Muscle layer of duodenum (tissue), 2 donors: Measurements from ENCODE around the gene TMPRSS11E.
"Not testable (repeated sequence)": the region's sequence is repeated elsewhere in the genome, so short reads cannot be mapped to it uniquely, and the experiment has no call there.

Source experiments
- H3K27ac ChIP-seq: one replicate; pipeline ENCODE4 v1.7.0; 2013; ENCODE audit warnings: mild to moderate bottlenecking, low read length
- H3K27me3 ChIP-seq: one replicate; pipeline ENCODE4 v1.7.0; 2013; ENCODE audit warnings: low read depth, mild to moderate bottlenecking, control low read depth, low read length
- H3K36me3 ChIP-seq, 2 donors: one replicate each; pipeline ENCODE4 v1.7.0; 2013; ENCODE audit warnings: low read length in 2 of 2, control low read depth in 1 of 2, mild to moderate bottlenecking in 1 of 2; ENCODE audit not compliant: insufficient read depth in 2 of 2, control insufficient read depth in 1 of 2
- H3K4me1 ChIP-seq, 2 donors: one replicate each; pipeline ENCODE4 v1.7.0; 2013; ENCODE audit warnings: low read length in 2 of 2, mild to moderate bottlenecking in 2 of 2, control low read depth in 1 of 2, moderate library complexity in 1 of 2; ENCODE audit not compliant: insufficient read depth in 2 of 2, control insufficient read depth in 1 of 2
- H3K4me3 ChIP-seq, 2 donors: one replicate each; pipeline ENCODE4 v1.7.0; 2013; ENCODE audit warnings: low read length in 2 of 2, low read depth in 1 of 2, mild to moderate bottlenecking in 1 of 2
- H3K9me3 ChIP-seq, 2 donors: one replicate each; pipeline ENCODE4 v1.7.0; 2013; ENCODE audit warnings: low read length in 2 of 2, control low read depth in 1 of 2, mild to moderate bottlenecking in 1 of 2; ENCODE audit not compliant: control insufficient read depth in 1 of 2
- donor health status: healthy.

Gene TMPRSS11E

DNA sequence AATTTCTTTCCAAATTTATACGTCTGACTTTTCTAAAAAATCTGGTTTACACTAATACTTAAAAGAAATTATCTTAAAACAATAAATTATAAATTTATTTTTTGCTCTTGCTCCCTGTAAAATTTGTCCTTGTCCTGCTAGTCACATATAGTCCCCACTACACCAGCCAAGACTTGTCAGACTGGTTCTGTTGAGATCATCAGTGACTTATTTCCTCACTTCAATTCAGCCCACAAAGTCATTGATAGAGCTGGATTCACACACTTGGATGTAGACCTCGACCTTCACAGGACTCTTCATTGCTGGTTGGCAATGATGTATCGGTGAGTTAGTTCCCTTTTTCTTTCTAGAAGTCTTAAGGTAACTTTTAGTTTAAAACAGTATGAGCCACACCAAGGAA lies at the start of gene TMPRSS11E:
Gene TMPRSS11E (plus strand): TSS at position 263 of the 400 bp plus-strand sequence. CDS start 50 bp downstream, at position 313.
- Histone ChIP-seq H3K27me3 (no peaks in the 10 kb centered on the region), H3K9me3 (no peaks in the 10 kb centered on the region), H3K36me3 (no peaks in the 10 kb centered on the region), H3K4me1 (no peaks in the 10 kb centered on the region), H3K27ac (no peak within 1 kb of the TSS), H3K4me3 (no peak within 1 kb of the TSS)

DNA sequence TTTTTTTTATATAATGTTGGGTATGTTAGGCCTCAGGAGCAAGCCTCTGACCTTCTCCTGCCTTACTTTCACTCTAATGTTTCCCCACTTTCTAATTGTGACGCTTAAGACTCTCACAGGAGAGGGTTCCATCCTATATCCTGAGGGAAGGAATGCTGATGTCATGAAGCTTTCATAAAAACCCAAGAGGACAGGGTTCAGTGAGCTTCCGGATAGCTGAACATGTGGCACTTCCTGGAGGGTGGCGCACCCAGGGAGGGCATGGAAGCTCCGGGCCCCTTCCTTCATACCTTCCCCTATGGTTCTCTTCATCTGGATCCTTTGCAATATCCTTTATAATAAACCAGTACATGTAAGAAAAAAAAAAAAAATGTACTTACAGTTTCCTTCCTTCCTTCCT lies 48.0 kb upstream of the TMPRSS11E start:
- no peak overlapping the region for H3K27ac ChIP-seq

DNA sequence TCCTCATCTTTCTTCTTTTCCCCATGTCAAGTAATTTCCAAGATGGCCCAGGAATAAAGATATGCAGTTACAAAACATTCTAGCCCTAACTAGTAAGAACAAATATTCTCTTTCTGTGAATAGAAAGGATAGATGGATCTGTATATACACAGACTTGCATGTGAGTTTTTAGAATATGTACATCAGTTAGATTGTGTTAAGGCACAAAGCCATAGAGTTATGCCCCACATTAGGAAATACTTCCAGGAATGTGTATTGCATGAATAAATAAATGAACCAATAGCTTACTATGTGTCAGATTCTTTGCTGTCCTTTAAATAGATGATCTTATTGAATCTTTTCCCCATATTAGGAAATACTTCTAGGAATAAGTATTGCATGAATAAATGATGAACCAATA lies 46.0 kb upstream of the TMPRSS11E start:
- no peaks in the 10 kb centered on the region for H3K27me3 ChIP-seq
- H3K36me3 ChIP-seq = no peaks in the 10 kb centered on the region

More for the DNA sequence above, 48.0 kb upstream of the TMPRSS11E start:
- Histone ChIP-seq H3K36me3 (no peaks in the 10 kb centered on the region), H3K27me3 (no peaks in the 10 kb centered on the region), H3K4me1 (no peaks in the 10 kb centered on the region), H3K9me3 (no peaks in the 10 kb centered on the region), H3K4me3 (no peak overlapping the region)

GRCh38 chr4:68404153-68404552 lies 43.1 kb upstream of the TMPRSS11E start:
- Histone ChIP-seq H3K27ac (no peak overlapping the region), H3K4me1 (no peaks in the 10 kb centered on the region), H3K36me3 (no peaks in the 10 kb centered on the region), H3K9me3 (no peaks in the 10 kb centered on the region), H3K4me3 (no peak overlapping the region), H3K27me3 (no peaks in the 10 kb centered on the region)

More for the DNA sequence above, 46.0 kb upstream of the TMPRSS11E start:
- Histone ChIP-seq H3K9me3 (no peaks in the 10 kb centered on the region), H3K4me1 (no peaks in the 10 kb centered on the region), H3K4me3 (no peak overlapping the region), H3K27ac (no peak overlapping the region)

DNA sequence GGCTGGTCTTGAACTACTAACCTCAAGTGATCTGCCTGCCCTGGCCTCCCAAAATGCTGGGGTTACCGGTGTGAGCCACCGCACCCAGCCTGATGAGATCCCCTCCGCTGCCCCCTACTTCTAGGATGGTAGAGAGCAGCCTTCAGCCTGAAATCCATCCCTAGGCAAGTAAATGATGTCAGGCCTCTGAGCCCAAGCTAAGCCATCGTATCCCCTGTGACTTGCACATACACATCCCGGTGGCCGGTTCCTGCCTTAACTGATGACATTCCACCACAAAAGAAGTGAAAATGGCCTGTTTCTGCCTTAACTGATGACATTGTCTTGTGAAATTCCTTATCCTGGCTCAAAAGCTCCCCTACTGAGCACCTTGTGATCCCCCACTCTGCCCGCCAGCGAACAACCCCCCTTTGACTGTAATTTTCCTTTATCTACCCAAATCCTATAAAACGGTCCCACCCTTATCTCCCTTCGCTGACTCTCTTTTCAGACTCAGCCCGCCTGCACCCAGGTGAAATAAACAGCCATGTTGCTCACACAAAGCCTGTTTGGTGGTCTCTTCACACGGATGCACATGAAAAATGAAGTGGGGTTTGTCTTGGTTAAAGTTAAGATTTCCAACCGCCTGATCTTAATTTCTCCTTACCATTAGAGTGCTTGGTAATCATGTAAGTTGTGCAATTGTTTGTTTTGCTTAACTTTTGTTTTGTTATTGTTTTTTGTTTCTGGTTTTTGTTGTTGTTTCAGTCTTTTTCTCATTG lies 41.4 kb upstream of the TMPRSS11E start:
- H3K36me3 ChIP-seq, H3K9me3 ChIP-seq, H3K4me3 ChIP-seq, H3K27me3 ChIP-seq, H3K4me1 ChIP-seq, H3K27ac ChIP-seq: not testable (repeated sequence)

- Histone ChIP-seq H3K9me3 (no peaks in the 10 kb centered on the region), H3K36me3 (no peaks in the 10 kb centered on the region), H3K4me1 (no peaks in the 10 kb centered on the region), H3K27me3 (no peaks in the 10 kb centered on the region), H3K27ac (no peak overlapping the region), H3K4me3 (no peak overlapping the region)
Observed at GRCh38 chr4:68406479-68406859, 40.8 kb upstream of the TMPRSS11E start.

- H3K27me3 ChIP-seq, H3K9me3 ChIP-seq, H3K27ac ChIP-seq, H3K4me3 ChIP-seq, H3K4me1 ChIP-seq, H3K36me3 ChIP-seq: not testable (repeated sequence)
Observed at GRCh38 chr4:68407015-68407867, 40.0 kb upstream of the TMPRSS11E start.

GRCh38 chr4:68407868-68408190 lies 39.4 kb upstream of the TMPRSS11E start:
- H3K27ac ChIP-seq = no peak overlapping the region
- no peaks in the 10 kb centered on the region for H3K4me1 ChIP-seq
- H3K9me3 ChIP-seq = no peaks in the 10 kb centered on the region
- no peak overlapping the region for H3K4me3 ChIP-seq
- no peaks in the 10 kb centered on the region for H3K36me3 ChIP-seq
- H3K27me3 ChIP-seq = no peaks in the 10 kb centered on the region

DNA sequence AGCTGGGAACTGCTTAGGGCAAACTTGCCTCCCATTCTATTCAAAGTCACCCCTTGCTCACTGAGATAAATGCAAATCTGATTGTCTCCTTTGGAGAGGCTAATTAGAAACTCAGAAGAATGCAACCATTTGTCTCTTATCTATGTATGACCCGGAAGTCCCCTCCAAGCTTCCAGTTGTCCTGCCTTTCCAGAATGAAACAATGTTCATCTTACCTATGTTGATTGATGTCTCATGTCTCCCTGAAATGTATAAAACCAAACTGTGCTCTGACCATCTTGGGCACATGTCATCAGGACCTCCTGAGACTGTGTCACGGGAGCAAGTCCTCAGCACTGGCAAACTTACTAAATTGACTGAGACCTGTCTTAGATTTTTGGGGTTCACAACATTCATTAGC lies 37.1 kb upstream of the TMPRSS11E start:
- Histone ChIP-seq H3K36me3 (no peaks in the 10 kb centered on the region), H3K4me3 (no peak overlapping the region), H3K27me3 (no peaks in the 10 kb centered on the region), H3K27ac (no peak overlapping the region), H3K9me3 (no peaks in the 10 kb centered on the region), H3K4me1 (no peaks in the 10 kb centered on the region)

- Histone ChIP-seq H3K9me3 (no peaks in the 10 kb centered on the region), H3K36me3 (no peaks in the 10 kb centered on the region), H3K27me3 (no peaks in the 10 kb centered on the region), H3K27ac (no peak overlapping the region), H3K4me1 (no peaks in the 10 kb centered on the region), H3K4me3 (no peak overlapping the region)
Observed at GRCh38 chr4:68410643-68411042, 36.6 kb upstream of the TMPRSS11E start.

DNA sequence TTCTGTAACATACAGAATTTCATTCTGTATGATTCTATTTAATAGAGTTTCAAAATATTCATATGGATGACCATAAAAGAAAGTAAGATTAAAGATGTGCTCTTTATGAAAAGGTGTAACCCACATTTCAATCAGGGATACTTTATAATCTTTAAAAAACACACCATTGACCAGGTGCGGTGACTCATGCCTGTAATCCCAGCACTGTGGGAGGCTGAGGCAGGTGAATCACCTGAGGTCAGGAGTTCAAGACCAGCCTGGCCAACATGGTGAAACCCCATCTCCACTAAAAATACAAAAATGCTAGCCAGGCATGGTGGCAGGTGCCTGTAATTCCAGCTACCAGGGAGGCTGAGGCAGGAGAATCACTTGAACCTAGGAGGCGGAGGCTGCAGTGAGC lies 35.2 kb upstream of the TMPRSS11E start:
- not testable (repeated sequence) for H3K27me3 ChIP-seq, H3K4me1 ChIP-seq, H3K36me3 ChIP-seq, H3K4me3 ChIP-seq, H3K27ac ChIP-seq, H3K9me3 ChIP-seq
